ENCODE results near the gene BIRC2.

Gene BIRC2

DNA sequence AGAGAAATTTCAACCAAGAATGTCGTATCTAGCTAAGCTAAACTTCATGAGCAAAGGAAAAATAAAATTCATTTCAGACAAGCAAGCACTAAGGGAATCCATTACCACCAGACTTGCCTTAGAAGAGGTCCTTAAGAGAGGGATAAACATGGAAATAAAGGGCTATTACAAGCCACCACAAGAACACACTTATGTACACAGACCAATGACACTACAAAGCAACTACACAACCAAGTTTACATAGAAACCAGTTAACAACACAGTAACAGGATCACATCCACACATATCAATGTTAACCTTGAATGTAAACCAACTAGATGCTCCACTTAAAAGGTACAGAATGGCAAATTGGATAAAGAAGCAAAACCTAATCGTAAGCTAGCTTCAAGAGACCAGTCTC lies 67.5 kb downstream of the BIRC2 start:
- Histone ChIP-seq H3K36me3 (ENCODE audit: control insufficient read depth, insufficient read depth, low read length) (no peaks in the 10 kb centered on the region), H3K9me3 (ENCODE audit: control insufficient read depth, low read length) (no peaks in the 10 kb centered on the region), H3K4me3 (ENCODE audit: insufficient read depth, low read depth, low read length) (no peak overlapping the region), H3K4me1 (ENCODE audit: control insufficient read depth, insufficient read depth, low read length) (no peaks in the 10 kb centered on the region), H3K27me3 (ENCODE audit: control insufficient read depth, insufficient read depth, low read length, poor library complexity, severe bottlenecking) (no peaks in the 10 kb centered on the region), H3K27ac (ENCODE audit: insufficient read depth, low read depth, low read length, poor library complexity, severe bottlenecking) (no peak overlapping the region)
- 94 to 96% methylated on average over 2 of the region's 2 CpGs for WGBS, 2 experiments

DNA sequence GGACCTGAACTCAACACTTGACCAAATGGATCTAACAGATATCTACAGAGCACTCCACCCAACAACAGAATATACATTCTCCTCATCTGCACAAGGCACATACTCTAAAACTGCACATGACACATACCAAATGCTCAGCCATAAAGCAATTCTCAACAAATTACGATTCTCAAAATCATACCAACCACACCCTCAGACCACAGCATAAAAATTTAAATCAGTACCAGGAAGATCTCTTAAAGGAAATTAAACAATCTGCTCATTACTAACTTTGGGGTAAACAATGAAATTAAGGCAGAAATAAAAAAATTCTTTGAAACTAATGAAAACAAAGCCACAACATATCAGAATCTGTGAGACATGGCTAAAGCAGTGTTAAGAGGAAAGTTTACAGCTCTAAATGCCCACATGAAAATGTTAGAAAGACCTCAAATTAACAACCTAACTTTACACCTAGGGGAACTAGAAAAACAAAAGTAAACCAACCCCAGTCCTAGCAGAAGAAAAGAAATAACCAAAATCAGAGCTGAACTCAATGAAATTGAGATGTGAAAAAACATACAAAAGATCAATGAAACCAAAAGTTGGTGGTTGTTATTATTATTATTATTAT lies 68.4 kb downstream of the BIRC2 start:
- Histone ChIP-seq H3K27ac (ENCODE audit: insufficient read depth, low read depth, low read length, poor library complexity, severe bottlenecking) (no peak overlapping the region), H3K36me3 (ENCODE audit: control insufficient read depth, insufficient read depth, low read length) (no peaks in the 10 kb centered on the region), H3K4me3 (ENCODE audit: insufficient read depth, low read depth, low read length) (no peak overlapping the region), H3K9me3 (ENCODE audit: control insufficient read depth, low read length) (no peaks in the 10 kb centered on the region), H3K4me1 (ENCODE audit: control insufficient read depth, insufficient read depth, low read length) (no peaks in the 10 kb centered on the region), H3K27me3 (ENCODE audit: control insufficient read depth, insufficient read depth, low read length, poor library complexity, severe bottlenecking) (no peaks in the 10 kb centered on the region)
- 88 to 97% methylated on average over 1 of the region's 1 CpG for WGBS, 2 experiments

DNA sequence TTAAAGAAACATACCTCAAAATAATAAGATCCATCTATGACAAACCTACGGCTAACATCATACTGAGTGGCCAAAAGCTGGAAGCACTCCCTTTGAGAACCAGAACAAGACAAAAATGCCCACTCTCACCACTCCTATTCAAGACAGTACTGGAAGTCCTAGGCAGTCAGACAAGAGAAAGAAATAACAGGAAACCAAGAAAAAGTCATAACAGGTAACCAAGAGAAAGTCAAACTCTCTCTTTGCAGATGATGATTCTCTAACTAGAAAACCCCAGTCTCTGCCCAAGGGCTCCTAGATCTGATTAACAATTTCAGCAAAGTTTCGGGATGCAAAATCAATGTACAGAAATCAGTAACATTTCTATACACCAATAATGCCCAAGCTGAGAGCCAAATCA lies 70.0 kb downstream of the BIRC2 start:
- Histone ChIP-seq H3K36me3 (ENCODE audit: control insufficient read depth, insufficient read depth, low read length) (no peaks in the 10 kb centered on the region), H3K4me3 (ENCODE audit: insufficient read depth, low read depth, low read length) (no peak overlapping the region), H3K4me1 (ENCODE audit: control insufficient read depth, insufficient read depth, low read length) (no peaks in the 10 kb centered on the region), H3K9me3 (ENCODE audit: control insufficient read depth, low read length) (no peaks in the 10 kb centered on the region), H3K27ac (ENCODE audit: insufficient read depth, low read depth, low read length, poor library complexity, severe bottlenecking) (no peak overlapping the region), H3K27me3 (ENCODE audit: control insufficient read depth, insufficient read depth, low read length, poor library complexity, severe bottlenecking) (no peaks in the 10 kb centered on the region)
- 90 to 95% methylated on average over 2 of the region's 2 CpGs for WGBS, 2 experiments

DNA sequence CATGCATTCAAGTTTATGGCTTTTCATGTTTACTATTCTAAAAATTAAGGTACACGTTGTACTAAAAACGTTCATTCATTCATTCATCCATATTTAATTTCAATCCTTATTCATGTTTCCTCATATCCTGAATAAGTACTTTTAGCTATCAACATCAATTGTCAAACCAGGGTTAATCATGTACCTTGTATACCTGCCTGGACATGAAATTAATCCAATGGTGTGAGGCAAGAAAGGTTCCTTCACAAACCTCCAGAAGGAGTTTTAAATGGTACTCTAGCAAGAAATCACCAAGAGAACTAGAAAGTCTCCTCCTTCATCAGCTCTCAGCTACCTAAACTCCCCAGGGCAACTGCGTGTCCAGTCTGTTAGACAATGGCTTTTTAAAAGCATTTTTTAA lies 72.2 kb downstream of the BIRC2 start:
- Histone ChIP-seq H3K4me1 (ENCODE audit: control insufficient read depth, insufficient read depth, low read length) (peaks cover 12% of the 10 kb centered on the region), H3K9me3 (ENCODE audit: control insufficient read depth, low read length) (no peaks in the 10 kb centered on the region), H3K27ac (ENCODE audit: insufficient read depth, low read depth, low read length, poor library complexity, severe bottlenecking) (no peak overlapping the region), H3K36me3 (ENCODE audit: control insufficient read depth, insufficient read depth, low read length) (no peaks in the 10 kb centered on the region), H3K4me3 (ENCODE audit: insufficient read depth, low read depth, low read length) (no peak overlapping the region), H3K27me3 (ENCODE audit: control insufficient read depth, insufficient read depth, low read length, poor library complexity, severe bottlenecking) (no peaks in the 10 kb centered on the region)
- 96 to 97% methylated on average over 3 of the region's 3 CpGs for WGBS, 2 experiments

DNA sequence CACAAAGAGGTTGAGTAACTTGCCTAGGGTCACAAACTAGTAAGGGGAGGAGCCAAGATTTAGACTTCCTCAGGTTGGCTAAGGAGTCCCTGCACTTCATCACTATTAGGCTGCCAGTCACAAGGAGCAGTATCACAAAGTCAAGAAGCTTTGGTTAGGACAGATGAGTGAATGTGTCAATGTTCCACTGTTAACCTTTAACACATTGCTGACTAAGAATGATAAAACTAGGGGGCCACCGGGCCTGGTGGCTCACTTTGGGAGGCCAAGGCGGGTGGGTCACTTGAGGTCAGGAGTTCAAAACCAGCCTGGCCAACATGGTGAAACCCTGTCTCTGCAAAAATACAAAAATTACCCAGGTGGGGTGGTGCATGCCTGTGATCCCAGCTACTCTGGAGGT lies 73.5 kb downstream of the BIRC2 start:
- Histone ChIP-seq H3K9me3 (ENCODE audit: control insufficient read depth, low read length) (no peaks in the 10 kb centered on the region), H3K4me3 (ENCODE audit: insufficient read depth, low read depth, low read length) (no peak overlapping the region), H3K4me1 (ENCODE audit: control insufficient read depth, insufficient read depth, low read length) (peaks cover 12% of the 10 kb centered on the region), H3K27me3 (ENCODE audit: control insufficient read depth, insufficient read depth, low read length, poor library complexity, severe bottlenecking) (no peaks in the 10 kb centered on the region), H3K36me3 (ENCODE audit: control insufficient read depth, insufficient read depth, low read length) (no peaks in the 10 kb centered on the region), H3K27ac (ENCODE audit: insufficient read depth, low read depth, low read length, poor library complexity, severe bottlenecking) (no peak overlapping the region)
- 85 to 92% methylated on average over 2 of the region's 2 CpGs for WGBS, 2 experiments

- no peak overlapping the region for H3K4me3 ChIP-seq (ENCODE audit: insufficient read depth, low read depth, low read length)
- H3K27me3 ChIP-seq (ENCODE audit: control insufficient read depth, insufficient read depth, low read length, poor library complexity, severe bottlenecking): no peaks in the 10 kb centered on the region
- H3K4me1 ChIP-seq (ENCODE audit: control insufficient read depth, insufficient read depth, low read length): peaks cover 12% of the 10 kb centered on the region
- H3K36me3 ChIP-seq (ENCODE audit: control insufficient read depth, insufficient read depth, low read length): no peaks in the 10 kb centered on the region
- no peaks in the 10 kb centered on the region for H3K9me3 ChIP-seq (ENCODE audit: control insufficient read depth, low read length)
- 94 to 100% methylated on average over 1 to 2 of the region's 3 CpGs for WGBS, 2 experiments
- no peak overlapping the region for H3K27ac ChIP-seq (ENCODE audit: insufficient read depth, low read depth, low read length, poor library complexity, severe bottlenecking)
Observed at GRCh38 chr11:102421261-102421660, 74.2 kb downstream of the BIRC2 start.

GRCh38 chr11:102422817-102423712 lies 76.1 kb downstream of the BIRC2 start:
- H3K4me3 ChIP-seq (ENCODE audit: insufficient read depth, low read depth, low read length): no peak overlapping the region
- WGBS, 2 experiments: 68 to 86% methylated on average over 2 to 4 of the region's 4 CpGs
- H3K27ac ChIP-seq (ENCODE audit: insufficient read depth, low read depth, low read length, poor library complexity, severe bottlenecking): peak overlapping the region; percentile 29
- peaks cover 12% of the 10 kb centered on the region for H3K4me1 ChIP-seq (ENCODE audit: control insufficient read depth, insufficient read depth, low read length)
- H3K36me3 ChIP-seq (ENCODE audit: control insufficient read depth, insufficient read depth, low read length): no peaks in the 10 kb centered on the region
- H3K9me3 ChIP-seq (ENCODE audit: control insufficient read depth, low read length): no peaks in the 10 kb centered on the region
- no peaks in the 10 kb centered on the region for H3K27me3 ChIP-seq (ENCODE audit: control insufficient read depth, insufficient read depth, low read length, poor library complexity, severe bottlenecking)

- Histone ChIP-seq H3K36me3 (ENCODE audit: control insufficient read depth, insufficient read depth, low read length) (no peaks in the 10 kb centered on the region), H3K27ac (ENCODE audit: insufficient read depth, low read depth, low read length, poor library complexity, severe bottlenecking) (no peak overlapping the region), H3K4me1 (ENCODE audit: control insufficient read depth, insufficient read depth, low read length) (peaks cover 12% of the 10 kb centered on the region), H3K27me3 (ENCODE audit: control insufficient read depth, insufficient read depth, low read length, poor library complexity, severe bottlenecking) (no peaks in the 10 kb centered on the region), H3K9me3 (ENCODE audit: control insufficient read depth, low read length) (no peaks in the 10 kb centered on the region), H3K4me3 (ENCODE audit: insufficient read depth, low read depth, low read length) (no peak overlapping the region)
- WGBS, 2 experiments: 60% methylated on average over 1 of the region's 1 CpG; no CpG with 5 or more reads in 1 of the 2 experiments
Observed at GRCh38 chr11:102423936-102424335, 76.9 kb downstream of the BIRC2 start.

GRCh38 chr11:102426000-102426399 lies 79.0 kb downstream of the BIRC2 start:
- Histone ChIP-seq H3K4me3 (ENCODE audit: insufficient read depth, low read depth, low read length) (no peak overlapping the region), H3K27me3 (ENCODE audit: control insufficient read depth, insufficient read depth, low read length, poor library complexity, severe bottlenecking) (no peaks in the 10 kb centered on the region), H3K27ac (ENCODE audit: insufficient read depth, low read depth, low read length, poor library complexity, severe bottlenecking) (no peak overlapping the region), H3K4me1 (ENCODE audit: control insufficient read depth, insufficient read depth, low read length) (peaks cover 12% of the 10 kb centered on the region), H3K9me3 (ENCODE audit: control insufficient read depth, low read length) (no peaks in the 10 kb centered on the region), H3K36me3 (ENCODE audit: control insufficient read depth, insufficient read depth, low read length) (no peaks in the 10 kb centered on the region)
- WGBS, 2 experiments: 93 to 95% methylated on average over 1 to 2 of the region's 2 CpGs

DNA sequence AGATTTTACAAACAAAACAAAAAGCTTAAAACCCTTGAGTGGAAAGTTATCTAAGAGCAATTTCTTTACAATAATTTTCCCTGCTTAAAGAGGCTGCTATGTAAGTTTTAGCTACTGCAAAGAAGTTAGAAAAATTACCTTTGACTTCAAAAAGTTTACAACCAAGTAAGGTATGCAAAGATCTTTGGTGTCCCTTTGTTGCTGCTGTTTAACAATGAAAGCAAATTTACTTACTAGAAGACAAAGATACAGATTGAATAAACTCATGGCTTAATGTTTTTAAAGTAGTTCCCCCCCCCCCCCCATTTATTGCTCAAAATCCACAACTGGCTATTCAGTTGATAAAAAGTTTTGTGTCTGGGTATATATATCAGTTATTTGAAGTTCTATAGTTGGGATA lies 79.6 kb downstream of the BIRC2 start:
- H3K9me3 ChIP-seq (ENCODE audit: control insufficient read depth, low read length): no peaks in the 10 kb centered on the region
- H3K4me1 ChIP-seq (ENCODE audit: control insufficient read depth, insufficient read depth, low read length): peaks cover 12% of the 10 kb centered on the region
- H3K36me3 ChIP-seq (ENCODE audit: control insufficient read depth, insufficient read depth, low read length): no peaks in the 10 kb centered on the region
- no peak overlapping the region for H3K4me3 ChIP-seq (ENCODE audit: insufficient read depth, low read depth, low read length)
- no peaks in the 10 kb centered on the region for H3K27me3 ChIP-seq (ENCODE audit: control insufficient read depth, insufficient read depth, low read length, poor library complexity, severe bottlenecking)
- no peak overlapping the region for H3K27ac ChIP-seq (ENCODE audit: insufficient read depth, low read depth, low read length, poor library complexity, severe bottlenecking)

Data from ectodermal cell (in vitro differentiated cells).